Hepatocyte (in vitro differentiated cells): ENCODE data around the gene PROZ.

Experiments
- CTCF ChIP-seq: fragments of 200-600 bp; sonication (generic); IDR thresholded peaks from 2 replicates; pipeline ENCODE4 v1.5.1; 2016; ENCODE audit warnings: antibody characterized with exemption, mild to moderate bottlenecking; ENCODE audit not compliant: poor library complexity
- EZH2 ChIP-seq: fragments of 200-600 bp; sonication (generic); IDR thresholded peaks from 2 replicates; pipeline ENCODE4 v1.6.1; 2016; ENCODE audit warnings: antibody characterized with exemption, mild to moderate bottlenecking, borderline replicate concordance

DNA sequence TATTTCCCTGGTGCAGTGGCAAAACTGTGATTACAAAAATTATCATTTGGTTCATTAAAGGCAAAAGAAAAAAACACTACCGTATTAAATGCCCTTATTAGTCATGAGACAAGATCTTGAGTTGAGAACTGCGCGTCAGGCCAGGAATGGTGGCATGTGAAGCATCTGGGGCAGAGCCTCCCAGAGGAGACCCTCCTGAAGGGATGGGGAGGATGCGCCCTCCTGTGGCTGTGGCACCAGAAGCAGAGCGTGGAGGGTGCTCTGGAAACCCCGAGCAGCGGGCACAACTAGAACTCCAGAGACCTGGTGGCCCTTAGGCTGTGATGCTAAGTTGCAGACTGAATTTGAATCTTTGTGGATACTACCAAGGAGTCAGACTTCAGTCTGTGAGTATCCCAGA lies 62.4 kb downstream of the PROZ start:
- no peak for TF ChIP-seq CTCF
- TF ChIP-seq EZH2, result no peak
